Kidney tubule cell (primary cell): ENCODE measurements around the gene FNIP1.
"Not testable (repeated sequence)": the region's sequence is repeated elsewhere in the genome, so short reads cannot be mapped to it uniquely, and the experiment has no call there.

Experiments
- DNase-seq: peaks from one replicate; pipeline ENCODE4 v3.0.0-alpha.2; 2018; ENCODE audit warnings: low spot score

The FNIP1 gene

GRCh38 chr5:131684595-131684994, 112.2 kb downstream of the FNIP1 start:
- DNase-seq: no peak

GRCh38 chr5:131684051-131684450, 112.8 kb downstream of the FNIP1 start:
- no peak for DNase-seq

DNA sequence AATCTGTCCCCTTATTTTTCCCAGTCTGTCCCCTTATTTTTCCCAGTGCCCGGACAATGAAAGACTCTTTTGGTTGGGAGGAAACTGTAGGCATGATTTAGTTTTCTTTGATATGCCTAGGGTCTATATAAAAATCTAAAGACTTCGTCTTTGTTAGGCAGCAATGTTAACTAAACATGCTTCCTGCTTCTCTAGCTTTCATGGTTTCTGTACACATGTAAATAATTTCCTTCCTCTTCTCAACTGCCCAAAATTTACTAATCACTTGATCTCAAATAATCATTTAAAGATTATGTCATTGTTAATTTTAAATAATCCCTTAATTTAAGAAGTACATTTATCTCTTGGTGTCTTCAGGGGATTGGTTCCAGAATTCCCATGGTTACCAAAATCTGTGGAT, 114.0 kb downstream of the FNIP1 start:
- no peak for DNase-seq

DNA sequence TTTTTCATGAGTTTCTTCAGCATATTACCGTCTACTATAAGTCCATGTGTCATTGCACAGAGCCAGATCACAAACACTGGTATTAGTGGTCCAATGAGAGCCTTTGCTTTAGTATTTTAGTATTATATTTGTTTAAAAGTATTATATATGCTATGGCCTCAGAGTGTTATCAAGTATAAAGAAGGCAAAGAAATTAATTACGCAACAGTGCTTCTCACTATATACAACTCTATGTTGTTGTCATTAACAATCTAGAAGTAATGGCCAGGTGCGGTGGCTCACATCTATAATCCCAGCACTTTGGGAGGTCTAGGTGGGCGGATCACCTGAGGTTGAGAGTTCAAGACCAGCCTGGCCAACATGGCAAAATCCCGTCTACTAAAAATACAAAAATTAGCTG, 114.6 kb downstream of the FNIP1 start:
- DNase-seq: no peak

DNA sequence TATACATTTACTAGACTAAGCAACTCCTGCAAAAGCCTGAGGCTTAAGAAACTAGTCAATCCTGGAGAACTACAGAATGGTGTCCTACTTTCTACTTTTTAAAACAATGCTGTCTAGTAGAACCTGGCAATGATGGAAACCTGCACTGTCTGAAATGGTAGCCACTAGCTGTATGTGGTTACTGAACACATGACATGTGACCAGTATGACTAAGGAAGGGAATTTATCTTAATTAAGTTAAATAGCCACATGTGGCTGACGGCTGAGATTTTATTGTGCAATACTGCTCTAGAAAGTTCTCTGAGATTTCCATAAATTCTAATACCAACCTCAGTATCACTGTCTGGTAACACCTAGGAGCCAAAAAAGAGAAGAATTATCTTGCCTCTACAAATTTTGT, 116.9 kb downstream of the FNIP1 start:
- peak; percentile 35 for DNase-seq

DNA sequence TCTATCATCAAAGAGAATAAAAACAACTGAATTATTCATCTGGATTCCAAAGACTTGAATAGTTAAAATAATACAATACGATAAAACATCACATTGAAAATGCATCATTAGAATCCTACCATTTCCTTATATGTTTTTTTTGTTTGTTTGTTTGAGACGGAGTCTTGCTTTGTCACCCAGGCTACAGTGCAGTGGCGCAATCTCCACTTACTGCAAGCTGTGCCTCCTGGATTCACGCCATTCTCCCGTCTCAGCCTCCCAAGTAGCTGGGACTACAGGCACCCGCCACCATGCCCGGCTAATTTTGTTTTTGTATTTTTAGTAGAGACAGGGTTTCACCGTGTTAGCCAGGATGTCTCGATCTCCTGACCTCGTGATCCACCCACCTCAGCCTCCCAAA, 118.5 kb downstream of the FNIP1 start:
- DNase-seq: not testable (repeated sequence)

DNA sequence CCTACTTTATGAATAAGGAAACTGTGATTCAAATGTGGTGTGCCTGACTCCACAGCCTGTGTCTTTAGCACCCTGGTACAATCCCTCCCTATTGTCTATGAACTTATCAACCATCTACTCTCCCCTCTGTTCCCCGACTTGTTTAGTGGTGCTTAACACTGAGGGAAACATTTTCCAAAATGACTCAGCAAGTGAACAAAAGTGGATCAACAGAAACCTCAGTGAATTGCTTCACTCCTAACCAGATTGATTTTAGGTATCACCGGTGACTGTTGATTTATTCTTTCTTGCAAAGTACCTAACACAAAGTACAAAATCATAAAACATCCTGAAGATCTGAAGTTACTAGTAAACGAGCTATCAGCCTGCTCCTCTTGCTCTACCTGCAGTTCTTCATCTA, 119.7 kb downstream of the FNIP1 start:
- DNase-seq: no peak

DNA sequence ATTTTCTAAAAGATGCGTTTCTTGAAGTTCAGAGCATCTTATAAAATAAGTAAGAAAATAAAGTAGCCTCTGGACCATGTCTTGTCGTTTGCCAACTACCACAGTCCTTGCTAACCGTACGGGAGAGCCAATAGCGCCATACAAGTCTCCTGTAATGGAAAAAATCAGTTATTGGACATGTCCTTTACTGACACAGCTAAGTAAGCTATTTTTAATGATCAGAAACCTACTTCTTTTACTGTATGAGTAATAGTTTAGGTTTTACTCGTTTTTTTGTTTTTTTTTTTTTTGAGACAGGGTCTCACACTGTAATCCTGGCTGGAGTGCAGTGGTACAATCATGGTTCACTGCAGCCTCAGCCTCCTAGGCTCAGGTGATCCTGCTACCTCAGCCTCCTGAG, 124.0 kb downstream of the FNIP1 start:
- no peak for DNase-seq

DNA sequence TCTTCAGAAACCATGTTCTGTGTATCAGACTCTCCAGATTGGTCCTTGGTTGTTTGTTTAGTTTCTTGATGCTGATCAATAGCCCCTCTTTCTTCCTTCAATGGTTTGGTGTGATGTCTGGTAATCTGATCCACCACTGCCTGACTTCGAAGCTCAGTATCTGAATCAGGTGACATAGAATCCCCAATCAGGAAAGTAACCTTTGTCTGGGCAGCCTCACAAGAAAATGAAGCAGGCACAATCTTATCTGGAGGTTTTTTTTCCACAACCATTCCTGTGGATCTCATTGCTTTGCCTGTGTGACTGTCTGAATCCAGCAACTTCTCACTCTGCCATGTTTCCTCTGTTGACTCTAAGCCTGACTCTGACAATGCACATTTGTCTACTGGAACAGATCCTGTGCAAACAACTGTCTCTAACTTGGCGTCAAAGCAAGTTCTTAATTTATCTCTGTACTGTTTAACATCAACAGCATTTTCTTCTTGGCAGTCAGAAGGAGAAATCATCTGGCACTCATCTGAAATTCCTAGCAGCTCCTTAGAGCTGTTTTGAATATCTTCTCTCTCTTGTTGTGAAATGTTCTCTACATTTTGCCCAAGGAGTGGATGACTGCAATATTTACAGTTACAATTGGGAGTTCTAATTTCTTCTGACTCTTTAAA, 124.7 kb downstream of the FNIP1 start:
- DNase-seq: no peak

DNA sequence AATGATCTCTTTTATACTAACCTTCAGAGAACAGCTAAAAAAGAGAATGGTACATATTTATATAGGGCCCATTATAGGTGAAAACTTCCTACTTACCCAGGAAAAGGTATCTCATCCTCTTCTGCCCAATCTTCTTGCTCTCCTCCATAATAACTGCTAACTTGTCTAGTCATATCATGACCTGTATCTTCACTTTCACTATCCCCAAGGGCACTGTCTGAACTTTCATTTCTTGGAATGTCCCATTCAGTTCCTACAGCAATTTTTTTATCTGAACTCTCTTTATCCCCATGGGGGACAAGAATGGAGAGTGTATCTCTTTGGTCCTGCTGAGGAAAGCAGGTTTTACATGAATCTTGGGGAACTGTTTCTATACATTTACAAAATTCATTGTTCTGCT, 125.4 kb downstream of the FNIP1 start:
- DNase-seq: no peak

DNA sequence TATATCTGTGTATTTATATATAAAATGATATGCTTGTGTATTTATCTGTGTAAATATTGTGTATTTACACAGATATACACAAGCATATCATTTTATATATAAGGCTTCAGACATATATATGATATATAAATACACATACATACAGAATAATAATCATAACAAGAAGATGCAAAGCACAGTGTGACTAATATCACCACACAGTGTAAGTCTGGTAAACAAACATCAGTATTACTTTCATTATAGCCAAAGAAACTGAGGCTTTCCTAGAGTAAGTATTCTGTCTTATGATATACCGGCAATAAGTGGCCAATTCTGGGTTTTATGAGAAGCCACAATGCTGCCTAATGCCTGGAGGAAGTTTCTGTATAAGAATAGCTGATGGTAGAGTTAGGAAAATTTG, 131.9 kb downstream of the FNIP1 start:
- DNase-seq: no peak

GRCh38 chr5:131661933-131662332, 134.9 kb downstream of the FNIP1 start:
- DNase-seq: no peak

- no peak for DNase-seq
Measured at GRCh38 chr5:131659841-131660240, 137.0 kb downstream of the FNIP1 start.

- no peak for DNase-seq
Measured at GRCh38 chr5:131659290-131659689, 137.5 kb downstream of the FNIP1 start.

DNA sequence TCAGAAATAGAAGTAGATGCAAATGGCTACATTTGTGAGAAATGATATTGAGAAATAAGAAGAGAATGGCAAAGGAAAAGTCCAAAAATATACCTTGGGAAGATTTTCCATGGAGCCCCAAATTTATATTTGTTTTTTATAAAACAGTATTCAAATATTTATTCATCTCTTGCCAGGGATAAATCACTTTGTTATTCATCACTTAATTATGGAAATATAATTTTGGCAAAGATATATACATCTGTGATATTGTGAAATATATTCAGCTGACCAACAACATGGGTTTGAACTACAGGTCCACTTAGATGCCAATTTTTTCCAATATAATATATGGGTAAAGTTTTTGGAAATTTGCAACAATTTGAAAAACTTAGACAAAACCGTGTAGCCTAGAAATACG, 142.0 kb downstream of the FNIP1 start:
- DNase-seq: no peak

DNA sequence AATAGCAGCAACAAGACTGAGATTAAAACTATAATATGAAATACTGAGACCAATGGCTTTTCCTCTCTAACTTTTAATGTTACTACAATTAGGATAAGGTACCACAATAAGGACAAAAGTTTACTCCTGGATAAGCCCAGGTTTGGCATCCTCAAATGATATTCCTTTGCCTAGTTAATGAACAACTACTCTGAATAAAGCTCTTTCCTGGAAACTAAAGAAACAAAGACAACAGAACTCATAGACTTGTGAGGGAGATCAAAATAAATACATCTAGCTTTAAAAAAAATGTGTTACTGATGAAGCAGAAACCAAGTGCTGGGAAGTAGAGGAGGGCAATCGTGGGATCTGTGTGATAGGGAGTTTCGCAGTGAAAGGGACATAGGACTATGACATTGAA, 142.5 kb downstream of the FNIP1 start:
- peak; percentile 26 for DNase-seq

- DNase-seq: peak; percentile 37
Measured at GRCh38 chr5:131649161-131649560, 147.7 kb downstream of the FNIP1 start.

GRCh38 chr5:131647048-131647769, 149.6 kb downstream of the FNIP1 start:
- no peak for DNase-seq

GRCh38 chr5:131644822-131645221, 152.0 kb downstream of the FNIP1 start:
- DNase-seq: peak; percentile 12

DNA sequence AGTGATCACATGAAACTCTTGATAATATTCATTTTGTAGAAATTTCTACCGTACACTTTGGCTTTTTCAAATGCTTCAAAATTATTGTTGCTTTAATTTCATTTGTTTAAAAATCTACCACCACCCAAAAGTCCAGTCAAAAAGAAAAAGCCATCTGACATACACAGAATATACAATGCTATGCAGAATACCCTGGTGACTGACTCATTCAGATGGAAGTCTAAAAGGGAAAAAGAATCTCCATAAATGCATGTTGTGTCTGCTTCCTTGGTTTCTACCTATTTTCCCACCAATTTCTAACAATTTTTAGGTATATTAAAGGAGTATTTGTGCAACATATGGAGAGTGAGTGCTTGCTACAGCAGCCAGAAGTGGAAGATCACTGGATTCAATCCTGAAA, 152.4 kb downstream of the FNIP1 start:
- no peak for DNase-seq

GRCh38 chr5:131641494-131641893, 155.3 kb downstream of the FNIP1 start:
- DNase-seq: no peak

- peak; percentile 66 for DNase-seq
Measured at GRCh38 chr5:131640043-131640856, 156.6 kb downstream of the FNIP1 start.

- no peak for DNase-seq
Measured at GRCh38 chr5:131639148-131639547, 157.7 kb downstream of the FNIP1 start.
